CD4-positive, CD25-positive, alpha-beta regulatory T cell (primary cell): ENCODE results near the gene KCNA10. TPM values are rescaled to one million over a fixed set of nuclear protein-coding genes. Genes with fewer than 3 reads are reported as not detected.
A peak's percentile ranks its signal among the peaks of the same experiment; 100 is the strongest.

Experiments used
- ATAC-seq, 2 donors: fragments of 150-1000 bp; cut with Tn5 transposase; one replicate each; pipeline ENCODE4 v1.10.0; 2021; ENCODE audit warnings: low read depth in 2 of 2, moderate number of reproducible peaks in 2 of 2, moderate library complexity in 1 of 2
- DNase-seq, 3 donors: peaks; one replicate each; pipeline versions ENCODE4 v3.0.0 to v3.0.0-alpha.2; 2012 to 2022; ENCODE audit warnings: mixed read lengths in 1 of 3
- H3K27ac ChIP-seq: one replicate; pipeline ENCODE4 v1.7.0; 2013; ENCODE audit warnings: mild to moderate bottlenecking, low read length; ENCODE audit not compliant: insufficient read depth, poor library complexity, severe bottlenecking
- H3K27me3 ChIP-seq: one replicate; pipeline ENCODE4 v1.7.0; 2013; ENCODE audit warnings: low read length; ENCODE audit not compliant: control insufficient read depth, insufficient read depth
- H3K36me3 ChIP-seq: one replicate; pipeline ENCODE4 v1.7.0; 2013; ENCODE audit warnings: mild to moderate bottlenecking, low read length, moderate library complexity; ENCODE audit not compliant: control insufficient read depth, insufficient read depth
- H3K4me1 ChIP-seq: 2 replicates; pipeline ENCODE4 v1.7.0; 2013; ENCODE audit warnings: mild to moderate bottlenecking, low read length; ENCODE audit not compliant: insufficient read depth, control insufficient read depth, poor library complexity, severe bottlenecking
- H3K4me3 ChIP-seq: one replicate; pipeline ENCODE4 v1.7.0; 2013; ENCODE audit warnings: low read depth, mild to moderate bottlenecking, low read length, moderate library complexity
- H3K9me3 ChIP-seq, 2 experiments: 1 replicate in 1 of 2; 2 replicates in 1 of 2; pipeline ENCODE4 v1.7.0; 2013; ENCODE audit warnings: low read length in 2 of 2, mild to moderate bottlenecking in 1 of 2, moderate library complexity in 1 of 2; ENCODE audit not compliant: control insufficient read depth in 2 of 2
- H3K27ac Mint-ChIP-seq, 3 donors: one replicate each; pipeline ENCODE4 v1.8.0; 2020 to 2022; ENCODE audit warnings: mild to moderate bottlenecking in 3 of 3, mixed read lengths in 3 of 3, moderate library complexity in 2 of 3
- H3K27me3 Mint-ChIP-seq: one replicate; pipeline ENCODE4 v1.8.0; 2022; ENCODE audit warnings: mild to moderate bottlenecking, mixed read lengths
- H3K36me3 Mint-ChIP-seq: one replicate; pipeline ENCODE4 v1.8.0; 2020; ENCODE audit warnings: mixed read lengths
- H3K4me1 Mint-ChIP-seq, 4 donors: one replicate each; pipeline ENCODE4 v1.8.0; 2020 to 2022; ENCODE audit warnings: mixed read lengths in 4 of 4, mild to moderate bottlenecking in 1 of 4
- H3K4me3 Mint-ChIP-seq, 4 donors: one replicate each; pipeline ENCODE4 v1.8.0; 2020 to 2022; ENCODE audit warnings: mild to moderate bottlenecking in 4 of 4, mixed read lengths in 4 of 4, moderate library complexity in 3 of 4
- H3K9me3 Mint-ChIP-seq, 7 donors: one replicate each; pipeline ENCODE4 v1.8.0; 2020 to 2022; ENCODE audit warnings: mixed read lengths in 7 of 7, mild to moderate bottlenecking in 3 of 7, moderate library complexity in 2 of 7
- polyA plus RNA-seq, 4 donors: library from polyadenylated mRNA; unstranded; fragments of 300-500 nt; fragmentation: Illumina TruSeq; gene quantifications; one replicate each; pipeline ENCODE4 v1.2.3, GENCODE V29; 2021
- total RNA-seq: library from RNA; stranded (reverse); gene quantifications from one replicate; pipeline ENCODE4 v1.2.3, GENCODE V29; 2022

The KCNA10 gene
- total RNA-seq: not detected
- polyA plus RNA-seq: not detected

- no peaks in the 10 kb centered on the region for H3K9me3 ChIP-seq
- H3K27me3 ChIP-seq: peaks cover 12% of the 10 kb centered on the region
- H3K4me1 ChIP-seq: peaks cover 2% of the 10 kb centered on the region
- Mint-ChIP-seq H3K4me1 (peaks cover 0 to 2% (median 0%) of the 10 kb centered on the region in 4 donors), H3K27ac (no peak within 1 kb of the TSS), H3K27me3 (peaks cover 18% of the 10 kb centered on the region), H3K4me3 (no peak within 1 kb of the TSS), H3K9me3 (peaks cover 0 to 5% (median 0%) of the 10 kb centered on the region in 7 donors), H3K36me3 (no peaks in the 10 kb centered on the region)
- H3K27ac ChIP-seq: no peak within 1 kb of the TSS
- DNase-seq: no peak
- no peak for ATAC-seq
- no peaks in the 10 kb centered on the region for H3K36me3 ChIP-seq
- no peak within 1 kb of the TSS for H3K4me3 ChIP-seq
Observed at GRCh38 chr1:110519125-110519810, at the start of gene KCNA10. Gene KCNA10, minus strand, starts transcription at chr1:110519175. Its CDS starts 388 bp downstream, at chr1:110518787.

GRCh38 chr1:110566836-110567235 lies 47.9 kb upstream of the KCNA10 start:
- no peak overlapping the region for H3K27ac Mint-ChIP-seq
- Histone ChIP-seq H3K9me3 (no peaks in the 10 kb centered on the region), H3K4me3 (no peak overlapping the region), H3K36me3 (no peaks in the 10 kb centered on the region), H3K4me1 (no peaks in the 10 kb centered on the region), H3K27ac (no peak overlapping the region), H3K27me3 (peaks cover 15% of the 10 kb centered on the region)
- H3K4me3 Mint-ChIP-seq: no peak overlapping the region
- no peaks in the 10 kb centered on the region for H3K9me3 Mint-ChIP-seq
- no peak for DNase-seq
- peaks cover 41% of the 10 kb centered on the region for H3K27me3 Mint-ChIP-seq
- H3K36me3 Mint-ChIP-seq: no peaks in the 10 kb centered on the region
- ATAC-seq: no peak
- no peaks in the 10 kb centered on the region for H3K4me1 Mint-ChIP-seq

GRCh38 chr1:110565565-110565964 lies 46.6 kb upstream of the KCNA10 start:
- ATAC-seq: no peak
- no peak for DNase-seq
- no peaks in the 10 kb centered on the region for H3K36me3 Mint-ChIP-seq
- Histone ChIP-seq H3K9me3 (no peaks in the 10 kb centered on the region), H3K36me3 (no peaks in the 10 kb centered on the region), H3K4me1 (no peaks in the 10 kb centered on the region), H3K27me3 (peaks cover 9% of the 10 kb centered on the region), H3K27ac (no peak overlapping the region), H3K4me3 (no peak overlapping the region)
- H3K9me3 Mint-ChIP-seq: no peaks in the 10 kb centered on the region
- no peak overlapping the region for H3K27ac Mint-ChIP-seq
- H3K27me3 Mint-ChIP-seq: peaks cover 33% of the 10 kb centered on the region
- no peaks in the 10 kb centered on the region for H3K4me1 Mint-ChIP-seq
- no peak overlapping the region for H3K4me3 Mint-ChIP-seq

GRCh38 chr1:110563089-110563488 lies 44.1 kb upstream of the KCNA10 start:
- H3K4me3 Mint-ChIP-seq: no peak overlapping the region
- H3K4me1 Mint-ChIP-seq: no peaks in the 10 kb centered on the region
- H3K27me3 Mint-ChIP-seq: peaks cover 34% of the 10 kb centered on the region
- Histone ChIP-seq H3K4me3 (no peak overlapping the region), H3K27ac (no peak overlapping the region), H3K36me3 (no peaks in the 10 kb centered on the region), H3K27me3 (peaks cover 3% of the 10 kb centered on the region), H3K4me1 (no peaks in the 10 kb centered on the region), H3K9me3 (no peaks in the 10 kb centered on the region)
- H3K27ac Mint-ChIP-seq: no peak overlapping the region
- H3K36me3 Mint-ChIP-seq: peaks cover 3% of the 10 kb centered on the region
- no peaks in the 10 kb centered on the region for H3K9me3 Mint-ChIP-seq
- ATAC-seq (no peak), DNase-seq (no peak)

- peaks cover 3% of the 10 kb centered on the region for H3K36me3 Mint-ChIP-seq
- Histone ChIP-seq H3K27ac (no peak overlapping the region), H3K4me3 (no peak overlapping the region), H3K27me3 (peaks cover 1% of the 10 kb centered on the region), H3K9me3 (no peaks in the 10 kb centered on the region), H3K4me1 (no peaks in the 10 kb centered on the region), H3K36me3 (no peaks in the 10 kb centered on the region)
- H3K27ac Mint-ChIP-seq: no peak overlapping the region
- DNase-seq: no peak
- no peak for ATAC-seq
- H3K9me3 Mint-ChIP-seq: no peaks in the 10 kb centered on the region
- peaks cover 36% of the 10 kb centered on the region for H3K27me3 Mint-ChIP-seq
- H3K4me3 Mint-ChIP-seq: no peak overlapping the region
- H3K4me1 Mint-ChIP-seq: no peaks in the 10 kb centered on the region
Observed at GRCh38 chr1:110561596-110561995, 42.6 kb upstream of the KCNA10 start.

GRCh38 chr1:110559157-110559556 lies 40.2 kb upstream of the KCNA10 start:
- peaks cover 3% of the 10 kb centered on the region for H3K36me3 Mint-ChIP-seq
- Histone ChIP-seq H3K4me1 (peaks cover 8% of the 10 kb centered on the region), H3K4me3 (no peak overlapping the region), H3K9me3 (no peaks in the 10 kb centered on the region), H3K36me3 (no peaks in the 10 kb centered on the region), H3K27me3 (peaks cover 12% of the 10 kb centered on the region), H3K27ac (no peak overlapping the region)
- H3K27me3 Mint-ChIP-seq: peaks cover 51% of the 10 kb centered on the region
- DNase-seq (no peak), ATAC-seq (no peak)
- no peak overlapping the region for H3K4me3 Mint-ChIP-seq
- no peak overlapping the region for H3K27ac Mint-ChIP-seq
- no peaks in the 10 kb centered on the region for H3K4me1 Mint-ChIP-seq
- no peaks in the 10 kb centered on the region for H3K9me3 Mint-ChIP-seq

- Histone ChIP-seq H3K9me3 (no peaks in the 10 kb centered on the region), H3K4me1 (peaks cover 8% of the 10 kb centered on the region), H3K27me3 (peaks cover 17% of the 10 kb centered on the region), H3K36me3 (no peaks in the 10 kb centered on the region), H3K4me3 (no peak overlapping the region), H3K27ac (no peak overlapping the region)
- Mint-ChIP-seq H3K9me3 (no peaks in the 10 kb centered on the region), H3K27ac (no peak overlapping the region), H3K36me3 (peaks cover 3% of the 10 kb centered on the region), H3K4me3 (peak overlapping the region in 1 of 4 donors; percentile 5), H3K27me3 (peaks cover 58% of the 10 kb centered on the region), H3K4me1 (no peaks in the 10 kb centered on the region)
- ATAC-seq (no peak), DNase-seq (no peak)
Observed at GRCh38 chr1:110557481-110557880, 38.5 kb upstream of the KCNA10 start.

- H3K4me1 Mint-ChIP-seq: no peaks in the 10 kb centered on the region
- H3K27me3 ChIP-seq: peaks cover 17% of the 10 kb centered on the region
Observed at GRCh38 chr1:110556471-110556807, 37.5 kb upstream of the KCNA10 start.

More at GRCh38 chr1:110556471-110556807, 37.5 kb upstream of the KCNA10 start:
- Histone ChIP-seq H3K36me3 (no peaks in the 10 kb centered on the region), H3K4me3 (no peak overlapping the region), H3K9me3 (no peaks in the 10 kb centered on the region), H3K27ac (no peak overlapping the region), H3K4me1 (peaks cover 8% of the 10 kb centered on the region)
- DNase-seq (no peak), ATAC-seq (no peak)
- H3K9me3 Mint-ChIP-seq: no peaks in the 10 kb centered on the region
- H3K4me3 Mint-ChIP-seq: no peak overlapping the region
- peaks cover 60% of the 10 kb centered on the region for H3K27me3 Mint-ChIP-seq
- H3K27ac Mint-ChIP-seq: no peak overlapping the region
- peaks cover 3% of the 10 kb centered on the region for H3K36me3 Mint-ChIP-seq
